T-helper 2 cell treated with Interferon-gamma antibody and Interleukin-4, amounts not matched to agents 100 ng/mL and 5 ng/mL, for 36 hours (primary cell): ENCODE measurements around the gene TRAF4. TPM values are rescaled to one million over a fixed set of nuclear protein-coding genes. Genes with fewer than 3 reads are reported as not detected.
"Not testable (repeated sequence)": the region's sequence is repeated elsewhere in the genome, so short reads cannot be mapped to it uniquely, and the experiment has no call there.

Experiments used
- intact Hi-C: fragments of 100-400 bp; cut with micrococcal nuclease; formaldehyde crosslinking; loops from one replicate; pipeline ENCODE4 v1.15.1; 2023
- total RNA-seq: library from RNA; stranded (reverse); gene quantifications from 2 replicates; pipeline ENCODE4 v1.2.3, GENCODE V29; 2022

The TRAF4 gene
- total RNA-seq, 1 donor from 2014 or later, result 49.1 TPM

- intact Hi-C loops, result loop anchor here (1.0 to 5.0 kb wide), 9 partner anchors 23 to 840 kb away; partner anchors contain the start of genes ABHD15, BLTP2, FAM222B and NUFIP2
These were observed 17.0 kb upstream of the TRAF4 start for GRCh38 chr17:28726627-28727491.

GRCh38 chr17:28728364-28729200 lies 15.2 kb upstream of the TRAF4 start, which contains the start of gene NEK8:
Gene NEK8 (plus strand): TSS chr17:28728788. CDS start chr17:28728814, 26 bp downstream.
- intact Hi-C loops, result loop anchor here (1.0 to 5.0 kb wide), 9 partner anchors 9 to 839 kb away; partner anchors contain the start of genes ABHD15, DHRS13, FAM222B and NUFIP2

GRCh38 chr17:28729950-28730330 lies 13.9 kb upstream of the TRAF4 start:
- intact Hi-C loops, result loop anchor here (2.0 to 5.0 kb wide), 5 partner anchors 32 to 837 kb away; partner anchors contain the start of genes ABHD15, FAM222B, NUFIP2 and TP53I13

- intact Hi-C loops, result no loop called here
These were observed 10.5 kb upstream of the TRAF4 start for GRCh38 chr17:28733346-28733745.

DNA sequence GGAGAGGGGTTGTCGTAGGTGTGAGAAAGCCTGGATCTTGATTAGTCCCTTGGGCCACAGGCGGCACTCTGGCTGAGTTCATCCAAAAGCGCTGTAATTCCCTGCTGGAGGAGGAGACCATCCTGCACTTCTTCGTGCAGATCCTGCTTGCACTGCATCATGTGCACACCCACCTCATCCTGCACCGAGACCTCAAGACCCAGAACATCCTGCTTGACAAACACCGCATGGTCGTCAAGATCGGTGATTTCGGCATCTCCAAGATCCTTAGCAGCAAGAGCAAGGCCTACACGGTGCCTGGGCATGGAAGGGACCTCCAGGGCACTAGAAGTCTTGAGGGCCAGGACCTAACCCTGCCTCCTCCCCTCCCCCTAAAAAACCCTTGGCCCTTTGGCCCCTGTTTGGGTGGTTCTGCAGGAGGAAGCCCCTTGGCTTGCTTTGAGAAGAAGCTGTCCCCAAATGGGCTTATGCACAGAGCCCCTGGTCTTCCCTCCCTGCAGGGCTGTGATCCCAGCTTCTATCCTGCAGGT lies 9.0 kb upstream of the TRAF4 start:
- intact Hi-C loops, result no loop called here

DNA sequence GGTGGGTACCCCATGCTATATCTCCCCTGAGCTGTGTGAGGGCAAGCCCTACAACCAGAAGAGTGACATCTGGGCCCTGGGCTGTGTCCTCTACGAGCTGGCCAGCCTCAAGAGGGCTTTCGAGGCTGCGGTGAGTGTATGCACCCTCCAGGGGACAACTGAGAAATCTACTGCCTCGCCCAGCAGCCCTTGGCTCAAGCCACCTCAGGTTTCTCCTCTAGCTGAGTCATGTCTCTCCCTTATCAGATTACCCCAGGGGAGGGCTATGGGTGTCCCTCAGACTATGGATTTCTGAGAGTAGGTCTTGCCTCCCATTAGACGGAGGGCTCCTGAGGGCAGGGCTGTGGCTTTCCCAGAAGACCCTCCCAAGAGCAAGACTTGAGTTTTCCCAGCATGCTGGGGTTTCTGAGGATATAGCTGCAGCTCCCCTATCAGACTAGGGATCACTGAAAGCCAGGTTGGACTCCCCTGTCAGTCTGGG lies 8.5 kb upstream of the TRAF4 start:
- intact Hi-C loops, result no loop called here

- intact Hi-C loops, result not testable (repeated sequence)
These were observed 7.7 kb upstream of the TRAF4 start for GRCh38 chr17:28735913-28736769.

DNA sequence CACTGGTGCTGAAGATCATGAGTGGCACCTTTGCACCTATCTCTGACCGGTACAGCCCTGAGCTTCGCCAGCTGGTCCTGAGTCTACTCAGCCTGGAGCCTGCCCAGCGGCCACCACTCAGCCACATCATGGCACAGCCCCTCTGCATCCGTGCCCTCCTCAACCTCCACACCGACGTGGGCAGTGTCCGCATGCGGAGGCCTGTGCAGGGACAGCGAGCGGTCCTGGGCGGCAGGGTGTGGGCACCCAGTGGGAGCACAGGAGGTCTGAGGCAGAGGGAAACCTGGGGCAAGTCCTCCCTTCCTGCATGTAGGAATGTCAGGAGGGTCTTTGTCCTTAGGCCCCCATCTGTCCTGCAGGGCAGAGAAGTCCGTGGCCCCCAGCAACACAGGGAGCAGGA lies 6.5 kb upstream of the TRAF4 start:
- intact Hi-C loops, result no loop called here

DNA sequence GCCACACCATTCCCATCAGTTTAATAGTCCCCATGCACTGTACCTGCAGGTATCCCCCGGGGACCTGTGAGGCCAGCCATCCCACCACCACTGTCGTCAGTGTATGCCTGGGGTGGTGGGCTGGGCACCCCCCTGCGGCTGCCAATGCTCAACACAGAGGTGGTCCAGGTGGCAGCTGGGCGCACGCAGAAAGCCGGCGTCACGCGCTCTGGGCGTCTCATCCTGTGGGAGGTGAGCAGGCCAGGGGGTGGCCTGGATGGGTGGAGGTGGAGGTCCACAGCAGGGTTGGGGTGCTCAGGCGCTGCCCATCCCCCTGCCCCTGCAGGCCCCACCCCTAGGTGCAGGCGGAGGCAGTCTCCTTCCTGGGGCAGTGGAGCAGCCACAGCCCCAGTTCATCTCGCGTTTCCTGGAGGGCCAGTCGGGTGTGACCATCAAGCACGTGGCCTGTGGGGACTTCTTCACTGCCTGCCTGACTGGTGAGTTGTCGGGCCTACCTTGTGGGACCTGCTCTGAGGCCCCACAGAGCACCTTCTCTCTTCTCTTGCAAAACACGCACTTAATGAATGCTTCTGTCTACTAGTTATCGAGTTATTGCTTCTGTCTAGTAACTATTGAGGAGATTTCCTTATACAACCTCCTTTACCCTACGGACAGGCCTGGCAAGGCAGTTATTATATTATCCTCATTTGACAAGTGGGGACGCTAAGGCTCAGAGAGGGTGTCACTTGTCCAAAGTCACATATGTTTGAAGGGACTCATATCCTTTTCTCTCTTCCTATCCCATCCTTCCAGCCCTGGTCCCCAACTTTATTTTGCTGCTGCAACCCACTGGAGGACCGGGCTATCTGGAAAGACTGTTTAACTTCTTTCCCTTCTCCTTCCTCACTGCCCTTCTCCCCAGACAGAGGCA lies 5.8 kb upstream of the TRAF4 start:
- intact Hi-C loops, result no loop called here

DNA sequence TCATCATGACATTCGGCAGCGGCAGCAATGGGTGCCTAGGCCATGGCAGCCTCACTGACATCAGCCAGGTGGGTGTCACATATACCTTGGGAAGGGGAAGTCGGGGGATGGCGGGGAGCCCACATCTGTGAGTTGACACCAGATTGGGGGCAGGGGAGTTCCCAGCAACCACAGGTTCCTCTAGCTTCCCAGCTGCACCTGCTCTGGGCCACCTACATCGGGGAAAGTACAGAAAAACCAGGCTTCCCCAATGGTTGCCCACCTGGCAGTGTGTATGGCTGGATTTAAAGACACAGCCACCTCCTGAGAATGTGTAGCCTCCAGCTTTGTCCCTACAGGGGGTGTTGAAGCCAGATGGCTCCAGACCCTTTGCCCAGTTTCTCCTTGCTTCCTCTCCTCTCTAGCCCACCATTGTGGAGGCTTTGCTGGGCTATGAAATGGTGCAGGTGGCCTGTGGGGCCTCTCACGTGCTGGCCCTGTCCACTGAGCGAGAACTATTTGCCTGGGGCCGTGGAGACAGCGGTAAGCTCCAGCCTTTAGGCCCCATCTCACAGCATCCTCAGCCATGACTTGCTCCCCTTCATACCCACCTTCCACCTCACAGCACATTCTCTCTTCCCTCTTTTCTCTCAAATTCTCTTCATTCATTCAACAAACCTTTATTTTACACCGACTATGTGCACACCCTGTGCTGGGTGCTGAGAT lies 5.0 kb upstream of the TRAF4 start:
- intact Hi-C loops, result no loop called here

GRCh38 chr17:28740406-28741357 lies 3.1 kb upstream of the TRAF4 start:
- intact Hi-C loops, result no loop called here

- intact Hi-C loops, result no loop called here
These were observed 2.2 kb upstream of the TRAF4 start for GRCh38 chr17:28741358-28742349.

DNA sequence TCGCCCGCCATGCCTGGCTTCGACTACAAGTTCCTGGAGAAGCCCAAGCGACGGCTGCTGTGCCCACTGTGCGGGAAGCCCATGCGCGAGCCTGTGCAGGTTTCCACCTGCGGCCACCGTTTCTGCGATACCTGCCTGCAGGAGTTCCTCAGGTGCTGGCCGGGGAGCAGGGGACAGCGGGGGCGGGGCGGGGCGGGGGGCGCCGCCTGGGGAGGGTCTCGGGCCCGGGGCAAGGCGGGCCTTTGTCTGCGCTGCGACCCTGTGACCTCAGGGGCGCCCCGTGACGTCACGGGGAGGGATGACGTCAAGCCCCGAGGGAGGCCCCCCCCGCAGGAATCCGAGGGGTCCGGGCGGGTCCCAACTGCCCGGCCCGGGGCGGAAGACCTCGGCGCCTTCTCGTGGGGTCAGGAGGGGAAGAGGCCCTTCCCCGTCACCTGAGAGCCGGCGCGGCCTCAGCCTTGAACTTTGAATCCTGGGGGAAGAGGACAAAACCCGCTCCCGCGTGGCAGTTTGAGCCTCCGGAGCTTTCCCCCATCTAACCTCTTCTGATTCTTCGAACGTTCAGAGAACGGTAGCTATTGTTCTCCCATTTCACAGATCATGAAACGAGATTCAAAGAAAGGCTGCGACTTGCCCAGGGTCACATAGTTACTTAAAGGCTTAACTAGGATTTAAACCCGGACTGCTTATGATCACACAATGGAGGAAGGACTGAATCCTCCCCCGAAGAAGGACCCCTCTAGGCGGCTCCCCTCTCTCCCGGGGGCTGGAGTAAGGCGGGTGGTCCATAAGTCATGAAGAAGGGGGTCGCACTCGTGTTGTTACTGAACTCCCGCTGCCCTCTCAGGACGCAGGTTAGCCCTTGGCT lies 527 bp downstream of the TRAF4 start:
- intact Hi-C loops, result loop anchor here (1.0 kb wide), 1 partner anchor 16 kb away; the partner anchor contains the start of gene NEK8

- intact Hi-C loops, result loop anchor here (1.0 kb wide), 1 partner anchor 17 kb away; the partner anchor contains the start of gene NEK8
These were observed 1.4 kb downstream of the TRAF4 start for GRCh38 chr17:28744972-28745785.
